Islet precursor cell (in vitro differentiated cells): Measurements from ENCODE around the gene C19orf53.
A peak's percentile ranks its signal among the peaks of the same experiment; 100 is the strongest.
"Not testable (repeated sequence)": the region's sequence is repeated elsewhere in the genome, so short reads cannot be mapped to it uniquely, and the experiment has no call there.

Source experiments
- DNase-seq: peaks from one replicate; pipeline ENCODE4 v3.0.0-alpha.2; 2018

The C19orf53 gene

DNA sequence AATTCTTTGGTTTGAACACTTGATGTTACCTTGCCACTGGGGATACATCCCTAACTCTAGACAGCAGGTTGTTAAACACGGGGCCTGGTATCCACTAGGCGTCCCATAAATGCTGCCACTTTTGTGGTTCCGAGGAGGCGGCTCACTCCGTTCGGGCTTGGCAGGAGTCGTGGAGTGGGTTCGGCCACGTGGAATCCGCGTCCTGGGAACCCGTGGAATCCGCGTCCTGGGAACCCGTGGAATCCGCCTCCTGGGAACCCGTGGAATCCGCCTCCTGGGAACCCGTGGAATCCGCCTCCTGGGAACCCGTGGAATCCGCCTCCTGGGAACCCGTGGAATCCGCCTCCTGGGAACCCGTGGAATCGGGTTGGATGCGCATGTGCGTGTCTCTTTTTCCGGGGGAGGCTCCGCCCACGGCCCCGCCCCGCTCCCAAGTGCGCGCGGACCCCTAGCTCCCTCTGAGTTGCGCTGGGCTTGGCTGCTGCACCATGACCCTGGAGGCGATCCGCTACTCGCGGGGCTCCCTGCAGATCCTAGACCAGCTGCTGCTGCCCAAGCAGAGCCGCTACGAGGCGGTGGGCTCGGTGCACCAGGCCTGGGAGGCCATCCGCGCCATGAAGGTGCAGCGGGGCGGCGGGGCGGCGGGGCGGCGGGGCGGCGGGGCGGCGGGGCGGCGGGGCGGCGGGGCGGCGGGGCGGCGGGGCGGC, 10.0 kb upstream of the C19orf53 start, which contains the start of gene MRI1:
Gene MRI1 (plus strand): TSS at position 422 of the 707 bp plus-strand sequence. CDS start 67 bp downstream, at position 489.
- peak; percentile 74 for DNase-seq

DNA sequence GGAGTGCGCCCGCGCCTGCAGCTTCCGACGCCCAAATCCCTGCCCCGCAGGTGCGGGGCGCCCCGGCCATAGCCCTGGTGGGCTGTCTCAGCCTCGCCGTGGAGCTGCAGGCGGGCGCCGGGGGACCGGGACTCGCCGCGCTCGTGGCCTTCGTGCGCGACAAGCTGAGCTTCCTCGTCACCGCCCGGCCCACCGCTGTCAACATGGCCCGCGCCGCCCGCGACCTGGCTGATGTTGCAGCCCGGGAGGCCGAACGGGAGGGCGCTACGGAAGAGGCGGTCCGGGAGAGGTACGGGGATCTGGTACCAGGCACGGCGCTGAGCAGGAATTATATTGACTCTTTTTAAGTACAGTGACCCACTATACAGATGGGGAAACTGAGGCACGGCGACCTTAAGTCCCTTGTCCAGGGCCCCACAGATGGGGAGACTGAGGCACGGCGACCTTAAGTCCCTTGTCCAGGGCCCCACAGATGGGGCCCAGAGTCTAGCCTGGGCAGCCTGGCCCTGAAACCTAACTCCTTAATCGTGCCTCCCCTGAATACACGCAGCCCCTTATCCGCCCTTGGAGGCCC, 9.3 kb upstream of the C19orf53 start:
- no peak for DNase-seq

DNA sequence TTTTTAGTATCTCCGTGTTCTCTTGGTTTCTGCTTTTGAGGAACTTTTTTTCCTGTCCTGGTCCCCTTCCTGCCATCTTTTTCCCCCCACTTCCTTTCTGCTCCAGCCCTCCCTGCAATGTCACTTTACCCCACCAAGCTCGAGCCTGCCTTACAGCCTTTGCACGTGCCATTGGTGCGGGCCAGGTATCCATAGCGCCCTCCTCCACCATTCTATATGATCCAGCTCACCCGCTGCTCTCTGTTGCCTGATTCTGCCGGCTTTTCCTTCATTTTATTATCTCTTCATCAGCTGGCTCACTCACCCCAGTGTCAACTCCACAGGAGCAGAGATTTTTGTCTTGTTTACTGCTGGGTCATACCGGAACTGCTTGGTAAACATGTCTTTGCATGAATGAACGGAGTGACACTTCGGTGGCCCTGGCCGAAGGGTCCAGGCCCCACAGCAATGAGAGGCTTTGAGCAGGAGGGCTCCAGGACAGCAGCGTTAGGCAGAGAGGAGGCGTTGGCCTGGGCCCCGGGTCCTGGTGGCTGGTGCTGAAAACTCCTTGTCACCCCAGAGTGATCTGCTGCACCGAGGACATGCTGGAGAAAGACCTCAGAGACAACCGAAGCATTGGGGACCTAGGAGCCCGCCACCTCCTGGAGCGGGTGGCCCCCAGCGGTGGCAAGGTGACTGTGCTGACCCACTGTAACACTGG, 8.7 kb upstream of the C19orf53 start:
- no peak for DNase-seq

DNA sequence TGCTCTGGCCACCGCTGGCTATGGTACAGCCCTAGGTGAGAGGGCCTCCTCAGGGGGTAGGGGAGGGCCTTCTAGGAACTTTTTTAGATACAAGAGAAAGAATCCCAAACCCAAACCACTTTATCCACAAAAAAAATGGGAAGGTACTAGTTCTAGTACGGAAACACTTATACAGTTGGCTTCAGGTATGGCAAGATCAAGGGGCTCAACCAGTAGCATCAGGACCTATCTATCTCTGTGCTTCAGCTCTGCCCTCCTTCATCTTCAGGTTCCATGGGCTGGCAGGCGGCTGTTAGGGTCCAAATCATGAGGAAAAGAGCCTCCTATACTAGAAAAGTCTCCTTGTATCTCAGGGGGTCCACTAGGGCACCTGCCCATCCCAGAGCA, 8.2 kb upstream of the C19orf53 start:
- DNase-seq, result no peak

DNA sequence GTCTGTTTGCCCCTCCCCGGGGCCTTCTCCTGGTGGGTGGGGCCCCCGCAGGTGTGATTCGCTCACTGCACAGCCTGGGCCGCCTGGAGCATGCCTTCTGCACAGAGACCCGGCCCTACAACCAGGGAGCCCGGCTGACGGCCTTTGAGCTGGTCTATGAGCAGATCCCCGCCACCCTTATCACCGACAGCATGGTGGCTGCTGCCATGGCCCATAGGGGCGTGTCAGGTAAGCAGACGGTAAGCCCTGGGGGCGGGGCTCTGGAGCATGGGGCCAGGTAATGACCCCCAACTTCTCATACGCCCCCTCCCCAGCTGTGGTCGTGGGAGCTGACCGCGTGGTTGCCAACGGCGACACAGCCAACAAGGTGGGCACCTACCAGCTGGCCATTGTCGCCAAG, 5.7 kb upstream of the C19orf53 start:
- DNase-seq, result no peak

DNA sequence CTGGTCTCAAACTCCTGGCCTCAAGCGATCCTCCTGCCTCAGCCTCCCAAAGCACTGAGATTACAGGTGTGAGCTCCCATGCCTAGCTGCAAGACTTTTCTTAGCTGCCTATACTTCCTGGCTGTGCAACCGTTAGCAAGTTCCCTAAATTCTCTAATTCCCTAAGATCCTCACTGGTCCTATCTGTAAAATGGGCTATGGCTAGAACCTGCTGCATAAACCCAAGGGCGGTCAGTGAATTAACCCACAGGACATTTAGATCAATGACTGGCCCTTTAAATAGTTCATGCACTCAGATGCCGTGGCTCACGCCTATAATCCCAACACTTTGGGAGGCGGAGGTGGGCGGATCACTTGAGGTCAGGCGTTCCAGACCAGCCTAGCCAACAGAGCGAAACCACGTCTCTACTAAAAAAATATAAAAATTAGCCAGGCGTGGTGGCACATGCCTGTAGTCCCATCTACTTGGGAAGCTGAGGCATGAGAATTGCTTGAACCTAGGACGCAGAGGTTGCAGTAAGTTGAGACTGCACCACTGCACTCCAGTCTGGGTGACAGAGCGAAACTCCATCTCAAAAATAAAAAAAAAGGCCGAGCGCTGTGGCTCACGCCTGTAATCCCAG, 4.1 kb upstream of the C19orf53 start:
- DNase-seq, result no peak

DNA sequence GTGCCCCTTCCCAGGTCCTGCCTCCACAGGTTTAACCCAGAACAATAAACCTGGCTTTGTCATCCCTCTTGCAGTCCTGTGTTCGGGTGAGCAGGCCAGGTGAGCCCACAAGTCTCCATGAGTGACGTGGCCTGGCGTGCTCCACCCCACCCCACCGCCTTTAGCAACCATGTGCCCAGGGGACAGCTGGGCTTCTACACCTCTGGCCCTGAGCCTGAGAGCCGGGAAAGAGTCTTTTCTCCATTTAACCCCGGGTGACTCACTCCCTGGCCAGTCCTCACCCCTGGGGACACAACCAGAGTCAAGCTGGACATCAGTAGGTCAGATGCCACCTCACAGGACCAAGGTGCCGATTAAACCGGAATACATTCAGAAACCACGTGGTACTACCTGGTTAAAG, 4.1 kb downstream of the C19orf53 start:
- no peak for DNase-seq

DNA sequence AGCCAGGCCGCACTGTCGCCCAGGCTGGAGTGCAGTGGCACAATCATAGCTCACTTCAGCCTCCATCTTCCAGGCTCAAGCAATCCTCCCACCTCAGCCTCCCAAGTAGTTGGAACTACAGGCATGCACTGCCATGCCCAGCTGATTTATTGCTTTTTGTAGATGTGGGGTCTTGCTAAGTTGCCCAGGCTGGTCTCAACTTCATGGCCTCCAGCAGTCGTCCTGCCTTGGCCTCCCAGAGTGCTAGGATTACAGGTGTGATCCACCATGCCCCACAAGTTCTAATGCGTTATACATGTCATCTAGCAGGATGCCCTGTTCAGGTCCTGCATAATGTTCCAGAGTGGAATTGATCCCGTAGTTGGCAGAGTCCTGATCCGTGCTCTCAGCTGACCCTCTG, 4.6 kb downstream of the C19orf53 start:
- DNase-seq, result no peak

DNA sequence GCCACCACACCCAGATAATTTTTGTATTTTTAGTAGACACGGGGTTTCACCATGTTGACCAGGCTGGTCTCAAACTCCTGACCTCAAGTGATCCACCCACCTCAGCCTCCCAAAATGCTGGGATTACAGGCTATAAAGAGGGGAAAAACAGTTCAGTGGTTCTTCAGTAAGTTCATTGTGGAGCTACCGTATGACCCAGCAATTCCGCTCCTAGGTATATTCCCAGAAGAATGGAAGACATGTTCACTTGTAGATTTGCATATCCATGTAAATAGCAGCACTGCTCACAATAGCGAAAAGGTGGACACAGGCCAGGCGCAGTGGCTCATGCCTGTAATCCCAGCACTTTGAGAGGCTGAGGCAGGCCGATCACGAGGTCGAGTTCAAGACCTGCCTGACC, 5.5 kb downstream of the C19orf53 start:
- DNase-seq, result not testable (repeated sequence)

DNA sequence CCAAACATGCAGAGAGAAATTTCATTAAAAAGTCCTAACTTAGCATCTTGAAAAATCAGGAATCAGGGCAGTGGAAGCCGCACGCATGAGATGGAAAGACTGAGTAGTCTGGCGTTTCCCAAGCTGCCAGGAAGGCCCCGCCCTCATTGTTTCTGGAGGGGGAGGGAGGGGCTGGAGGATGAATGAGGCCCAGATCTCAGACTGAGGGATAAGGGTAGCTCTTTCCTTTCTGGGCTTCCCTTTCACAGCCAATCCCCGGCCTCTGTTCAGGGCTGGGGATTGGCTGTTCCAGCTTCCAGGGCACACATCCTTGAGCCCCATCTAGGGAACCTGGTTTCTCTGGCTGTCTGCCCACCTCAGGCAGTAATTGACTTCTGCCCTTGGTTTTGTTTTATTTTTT, 7.3 kb downstream of the C19orf53 start:
- DNase-seq, result peak; percentile 88

DNA sequence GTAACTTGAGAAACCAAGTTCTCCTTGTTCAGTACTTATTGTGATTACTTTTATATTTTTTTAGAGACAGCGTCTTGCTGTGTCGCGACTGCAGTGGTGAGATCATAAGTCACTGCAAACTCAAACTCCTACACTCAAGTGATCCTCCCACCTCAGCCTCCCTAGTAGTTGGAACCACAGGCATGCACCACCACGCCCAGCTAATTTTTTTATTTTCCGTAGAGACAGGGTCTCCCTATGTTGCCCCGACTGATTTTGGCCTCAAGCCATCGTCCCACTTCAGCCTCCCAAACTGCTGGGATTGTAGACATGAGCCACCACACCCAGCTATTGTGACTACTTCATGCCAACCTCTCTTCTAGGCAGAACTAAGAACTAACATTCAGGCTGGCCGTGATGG, 8.3 kb downstream of the C19orf53 start:
- DNase-seq, result no peak

DNA sequence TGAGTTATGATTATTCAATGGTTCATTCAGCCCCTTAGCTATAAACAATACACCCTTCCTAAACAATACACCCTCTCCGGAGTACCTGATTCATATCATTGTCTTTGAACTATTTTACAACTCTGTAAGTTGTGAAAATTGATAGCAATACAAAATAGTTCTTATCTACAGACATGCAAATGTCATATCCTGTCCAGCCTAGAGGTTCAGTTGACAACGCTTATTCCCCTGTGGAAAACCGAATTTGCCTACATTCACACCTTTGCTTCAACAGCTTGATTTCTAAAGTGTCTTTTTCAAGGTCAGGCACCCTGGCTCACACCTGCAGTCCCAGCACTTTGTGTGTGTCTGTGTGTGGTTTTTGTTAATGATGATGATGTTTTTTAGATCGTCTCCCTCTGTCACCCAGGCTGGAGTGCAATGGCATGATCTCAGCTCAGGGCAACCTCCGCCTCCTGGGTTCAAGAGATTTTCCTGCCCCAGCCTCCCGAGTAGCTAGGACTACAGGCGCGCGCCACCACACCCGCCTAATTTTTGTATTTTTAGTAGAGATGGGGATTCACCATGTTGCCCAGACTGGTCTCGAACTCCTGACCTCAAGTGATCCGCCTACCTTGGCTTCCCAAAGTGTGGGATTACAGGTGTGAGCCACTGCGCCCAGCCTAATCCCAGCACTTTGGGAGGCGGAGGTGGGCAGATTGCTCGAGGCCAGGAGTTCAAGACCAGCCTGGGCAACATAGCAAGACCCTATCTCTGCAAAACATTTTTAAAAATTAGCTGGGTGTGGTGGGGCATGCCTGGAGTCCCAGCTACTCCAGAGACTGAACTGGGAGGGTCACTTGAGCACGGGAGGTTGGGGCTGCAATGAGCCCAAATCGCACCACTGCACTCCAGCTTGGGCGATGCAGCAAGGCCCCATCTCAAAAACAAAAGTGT, 9.6 kb downstream of the C19orf53 start:
- DNase-seq, result no peak

DNA sequence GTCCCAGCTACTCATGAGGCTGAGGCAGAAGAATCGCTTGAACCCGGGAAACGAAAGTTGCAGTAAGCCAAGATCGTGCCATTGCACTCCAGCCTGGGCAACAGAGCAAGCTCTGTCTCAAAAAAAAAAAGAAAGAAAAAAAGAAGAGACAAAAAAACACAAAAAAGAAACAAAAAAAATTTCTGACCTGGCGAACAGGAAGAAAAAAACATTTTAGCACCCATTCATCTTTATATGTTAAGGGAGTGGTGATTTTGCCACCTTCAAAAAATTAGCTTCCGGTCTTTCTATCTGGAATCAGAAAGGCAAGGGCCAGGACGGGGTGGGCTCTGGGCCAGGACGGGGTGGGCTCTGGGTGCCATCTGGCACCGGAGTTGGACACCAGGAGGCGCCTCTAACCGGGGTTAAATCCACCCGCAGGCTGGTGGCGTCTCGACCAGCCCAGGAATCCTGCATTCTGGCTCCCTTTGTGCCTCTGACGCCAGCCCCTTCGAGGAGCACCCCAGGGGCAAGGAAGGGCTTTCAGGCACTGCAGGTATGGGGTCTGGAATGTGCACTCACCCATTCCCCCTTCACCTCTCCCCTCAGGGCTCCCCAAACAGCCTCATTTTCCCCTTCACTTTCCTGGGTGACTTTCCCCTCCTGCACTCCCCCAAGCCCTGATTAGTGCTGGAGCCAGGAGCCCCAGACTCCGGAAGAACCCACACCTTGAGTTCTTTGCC, 10.6 kb downstream of the C19orf53 start:
- DNase-seq, result peak; percentile 85

DNA sequence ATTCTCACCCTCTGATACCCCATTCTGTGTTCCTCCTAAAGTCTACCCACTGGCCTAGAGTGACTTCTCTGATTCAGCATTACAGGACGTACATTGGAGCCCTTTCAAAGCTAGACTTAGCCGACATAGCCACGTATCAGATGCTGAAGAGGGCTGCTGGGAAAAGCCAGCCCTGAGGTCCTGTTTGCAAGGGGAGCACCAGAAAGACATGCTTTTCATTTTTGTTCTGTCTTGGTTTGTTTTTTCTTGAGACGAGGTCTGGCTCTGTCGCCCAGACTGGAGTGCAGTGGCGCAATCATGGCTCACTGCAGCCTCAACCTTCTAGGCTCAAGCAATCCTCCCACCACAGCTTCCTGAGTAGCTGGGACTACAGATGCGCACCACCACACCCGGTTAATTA, 14.7 kb downstream of the C19orf53 start:
- DNase-seq, result no peak

DNA sequence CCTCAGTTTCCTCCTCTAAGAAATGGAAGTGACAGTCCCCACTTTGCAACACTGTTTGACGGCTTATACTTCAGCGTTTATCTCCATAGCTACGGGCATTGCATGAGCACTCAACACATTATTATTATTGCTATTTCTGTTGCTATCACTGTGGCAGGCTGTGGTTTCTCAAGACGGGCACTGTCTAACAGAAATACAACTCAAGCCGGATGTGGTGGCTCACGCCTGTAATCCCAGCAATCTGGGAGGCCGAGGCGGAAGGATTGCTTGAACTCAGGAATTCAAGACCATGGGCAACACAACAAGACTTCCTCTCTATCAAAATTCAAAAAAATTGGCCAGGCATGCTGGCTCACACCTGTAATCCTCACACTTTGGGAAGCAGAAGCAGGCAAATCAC, 16.1 kb downstream of the C19orf53 start:
- no peak for DNase-seq

DNA sequence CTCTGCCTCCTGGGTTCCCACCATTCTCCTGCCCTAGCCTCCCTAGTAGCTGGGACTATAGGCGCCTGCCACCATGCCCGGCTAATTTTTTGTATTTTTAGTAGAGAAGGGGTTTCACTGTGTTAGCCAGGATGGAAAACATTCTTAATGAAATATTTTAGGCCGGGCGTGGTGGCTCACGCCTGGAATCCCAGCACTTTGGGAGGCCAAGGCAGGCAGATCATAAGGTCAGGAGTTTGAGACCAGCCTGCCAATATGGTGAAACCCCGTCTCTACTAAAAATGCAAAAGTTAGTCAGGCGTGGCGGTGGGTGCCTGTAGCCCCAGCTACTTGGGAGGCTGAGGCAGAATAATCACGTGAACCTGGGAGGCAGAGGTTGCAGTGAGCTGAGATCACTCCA, 19.1 kb downstream of the C19orf53 start:
- not testable (repeated sequence) for DNase-seq

DNA sequence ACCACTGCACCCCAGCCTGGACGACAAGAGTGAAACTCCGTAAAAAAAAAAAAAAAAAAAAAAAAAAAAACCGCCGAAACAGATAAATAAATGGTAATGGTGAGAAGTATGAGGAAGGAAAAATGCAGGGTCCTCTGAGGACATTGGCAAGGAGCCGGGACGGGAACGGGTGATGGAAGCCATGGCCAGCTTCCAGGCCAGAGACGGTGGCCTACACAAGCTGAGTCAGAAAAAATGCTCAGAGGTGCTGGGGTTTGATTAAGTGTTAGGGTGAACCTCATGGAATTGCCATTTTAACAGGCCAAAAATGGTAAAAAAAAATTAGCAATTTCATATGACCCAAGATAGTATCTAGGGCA, 20.1 kb downstream of the C19orf53 start:
- no peak for DNase-seq

DNA sequence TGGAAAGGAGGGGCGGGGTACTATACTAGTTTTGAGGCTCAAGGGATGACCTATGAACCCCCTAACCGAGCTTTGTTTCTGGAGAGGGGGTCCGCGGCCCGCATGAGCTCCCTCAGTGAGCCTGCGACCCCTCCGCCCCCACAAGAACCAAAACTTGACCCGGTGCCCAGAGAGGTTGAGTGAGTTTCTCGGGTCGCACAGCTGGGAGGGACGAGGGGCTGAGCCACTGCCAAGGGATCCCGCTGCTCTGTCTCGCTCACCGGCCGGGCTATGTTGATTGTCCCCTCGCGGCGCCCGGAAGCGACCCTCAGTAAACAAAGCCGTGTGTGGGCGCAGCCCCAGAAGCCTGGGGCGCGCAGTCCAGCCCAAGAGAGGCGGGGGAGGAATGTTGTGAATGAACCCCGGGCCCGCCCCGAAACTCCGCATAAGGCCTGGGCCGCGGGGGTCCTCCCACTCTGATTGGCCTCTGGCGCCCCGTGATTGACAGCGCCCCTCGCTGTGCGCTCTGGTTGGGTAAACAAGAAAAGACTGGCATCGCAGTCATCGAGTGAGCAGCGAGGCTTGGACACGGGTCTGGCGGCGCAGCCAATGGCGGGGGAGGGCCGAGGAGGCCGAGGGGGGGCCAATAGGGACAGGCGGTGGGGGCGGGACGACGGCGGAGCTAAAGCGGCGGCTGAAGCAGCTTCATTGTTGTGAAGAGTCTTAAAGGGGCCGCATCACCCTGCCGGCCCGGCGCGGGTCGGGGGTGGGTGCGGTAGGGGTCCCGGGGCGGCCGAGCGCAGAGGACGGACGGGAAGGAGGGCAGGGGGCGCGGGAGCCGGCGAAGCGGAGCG, 20.7 kb downstream of the C19orf53 start, which contains the start of gene ZSWIM4:
Gene ZSWIM4 (plus strand): TSS at position 687 of the 833 bp plus-strand sequence. CDS start 206 bp downstream, outside the sequence.
- DNase-seq, result peak; percentile 99

DNA sequence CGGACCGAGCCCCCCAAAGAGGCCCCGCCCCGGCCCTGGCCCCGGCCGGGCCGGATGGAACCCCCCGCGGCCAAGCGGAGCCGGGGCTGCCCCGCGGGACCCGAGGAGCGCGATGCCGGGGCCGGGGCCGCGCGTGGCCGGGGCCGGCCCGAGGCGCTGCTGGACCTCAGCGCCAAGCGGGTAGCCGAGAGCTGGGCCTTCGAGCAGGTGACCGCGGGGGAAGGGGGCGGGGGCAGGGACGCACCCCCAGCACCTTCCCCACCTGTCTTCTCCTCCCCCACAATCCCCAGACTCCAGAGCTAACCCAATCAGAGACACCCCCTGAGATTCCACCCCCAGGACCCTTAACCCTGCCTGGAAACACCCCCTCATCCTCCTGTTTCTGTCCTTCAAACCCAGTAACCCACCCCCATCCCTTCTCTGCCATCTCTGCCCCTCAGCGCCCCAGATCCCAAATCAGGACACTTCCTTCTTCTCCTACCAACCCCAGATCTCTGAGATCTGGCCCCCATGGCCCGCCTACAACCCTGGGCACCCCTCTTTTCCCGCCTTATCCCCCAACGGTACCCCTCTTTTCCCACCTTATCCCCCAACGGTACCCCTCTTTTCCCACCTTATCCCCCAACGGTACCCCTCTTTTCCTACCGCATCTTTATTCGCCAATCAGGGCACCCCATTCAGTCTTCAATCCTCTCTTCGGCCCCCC, 21.5 kb downstream of the C19orf53 start:
- peak; percentile 28 for DNase-seq
